H1 (cell line): ENCODE data around the gene MRPS35. TPM values are rescaled to one million over a fixed set of nuclear protein-coding genes. Genes with fewer than 3 reads are reported as not detected.
A peak's percentile ranks its signal among the peaks of the same experiment; 100 is the strongest.

Experiments used
- BACH1 ChIP-seq: IDR thresholded peaks from 2 replicates; pipeline ENCODE4 v1.6.1; 2012; ENCODE audit warnings: low read length, improper control_type of control experiment
- BCL11A ChIP-seq, 2 experiments: IDR thresholded peaks; one replicate each; pipeline ENCODE4 v1.6.1; 2011; ENCODE audit warnings: low read depth in 2 of 2, low read length in 2 of 2, mild to moderate bottlenecking in 2 of 2
- CHD2 ChIP-seq: IDR thresholded peaks from 2 replicates; pipeline ENCODE4 v1.6.1; 2012; ENCODE audit warnings: low read length, improper control_type of control experiment
- CREB1 ChIP-seq: IDR thresholded peaks from 2 replicates; pipeline ENCODE4 v1.6.1; 2012; ENCODE audit warnings: inconsistent platforms
- CTBP2 ChIP-seq: IDR thresholded peaks from 2 replicates; pipeline ENCODE4 v1.7.0; 2011; ENCODE audit warnings: borderline replicate concordance, mild to moderate bottlenecking, moderate library complexity, mixed read lengths, low read length; ENCODE audit not compliant: insufficient read depth, insufficient read length
- GABPA ChIP-seq: IDR thresholded peaks from 2 replicates; pipeline ENCODE4 v1.6.1; 2011; ENCODE audit warnings: mild to moderate bottlenecking, low read length, moderate library complexity, borderline replicate concordance; ENCODE audit not compliant: insufficient read depth
- HDAC2 ChIP-seq, 2 experiments: fragments of 300-600 bp in 1 of 2; sonication (generic) in 1 of 2; IDR thresholded peaks; 2 replicates each; pipeline ENCODE4 v1.6.1; 2011 to 2012; ENCODE audit warnings: low read depth in 2 of 2, low read length in 2 of 2, mild to moderate bottlenecking in 2 of 2, moderate library complexity in 2 of 2, borderline replicate concordance in 1 of 2, inconsistent platforms in 1 of 2
- KDM4A ChIP-seq: IDR thresholded peaks from one replicate; pipeline ENCODE4 v1.7.1; 2012; ENCODE audit warnings: low read depth, mild to moderate bottlenecking, moderate library complexity, low read length, inconsistent platforms; ENCODE audit not compliant: severe bottlenecking
- KDM5A ChIP-seq: fragments of 200-600 bp; IDR thresholded peaks from 2 replicates; pipeline ENCODE4 v1.7.1; 2012; ENCODE audit warnings: mild to moderate bottlenecking, low read length, inconsistent platforms, mixed read lengths
- POLR2AphosphoS5 ChIP-seq: IDR thresholded peaks from 2 replicates; pipeline ENCODE4 v1.6.1; 2011; ENCODE audit warnings: low read depth, low read length
- SUZ12 ChIP-seq: fragments of 200-600 bp; sonication (generic); IDR thresholded peaks from 2 replicates; pipeline ENCODE4 v1.6.1; 2012; ENCODE audit warnings: mild to moderate bottlenecking, inconsistent platforms, low read length, moderate library complexity, mixed read lengths
- TBP ChIP-seq: IDR thresholded peaks from 2 replicates; pipeline ENCODE4 v1.6.1; 2011; ENCODE audit warnings: low read depth, low read length, improper control_type of control experiment
- TCF12 ChIP-seq: IDR thresholded peaks from 2 replicates; pipeline ENCODE4 v1.6.1; 2011; ENCODE audit warnings: low read depth, mild to moderate bottlenecking, low read length
- TEAD4 ChIP-seq: IDR thresholded peaks from 2 replicates; pipeline ENCODE4 v1.6.1; 2012; ENCODE audit warnings: low read depth, low read length, inconsistent platforms, mixed read lengths
- polyA plus RNA-seq, 7 experiments: library from polyadenylated mRNA; depleted of rRNA in 3 of 7; stranded (reverse) in 5 of 7; unstranded in 2 of 7; fragments of >200 nt in 5 of 7; fragments of 200-250 nt in 2 of 7; gene quantifications; 1 replicate in 5 of 7; 2 replicates in 1 of 7; 4 replicates in 1 of 7; pipeline versions ENCODE4 v1.2.1 to v1.2.3, GENCODE V29; 2011 to 2013; ENCODE audit warnings: missing spikeins in 2 of 7, mixed read lengths in 2 of 7
- total RNA-seq: library from RNA; stranded (reverse); fragmentation: NEBNext Ultra II Directional; extraction: Animal tissue kit (Norgen Biotek cat#: 25700); gene quantifications from 2 replicates; pipeline ENCODE4 v1.2.1, GENCODE V29; 2021
- TF ChIP-seq, protein P1 (sequence below), 3 experiments: IDR thresholded peaks; 1 replicate in 2 of 3; 2 replicates in 1 of 3; pipeline versions ENCODE4 v1.5.1 to v1.6.1; 2011; ENCODE audit warnings: low read length in 3 of 3, mild to moderate bottlenecking in 3 of 3, inconsistent platforms in 2 of 3, low read depth in 1 of 3, moderate library complexity in 1 of 3; ENCODE audit not compliant: insufficient read depth in 1 of 3; ENCODE audit errors: control extremely low read depth in 1 of 3
- TF ChIP-seq, protein P2 (sequence below): IDR thresholded peaks from 2 replicates; pipeline ENCODE4 v1.6.1; 2012; ENCODE audit warnings: inconsistent platforms
- TF ChIP-seq, protein P3 (sequence below): IDR thresholded peaks from 2 replicates; pipeline ENCODE4 v1.6.1; 2012; ENCODE audit warnings: inconsistent platforms
- TF ChIP-seq, protein P4 (sequence below): IDR thresholded peaks from 2 replicates; pipeline ENCODE4 v1.6.1; 2012; ENCODE audit warnings: low read length, inconsistent platforms

The MRPS35 gene
- total and polyA plus RNA-seq, 2 of the 8 experiments (the other 6 are each of a cell fraction or from before 2014, with no cell fraction given) = 26.8 to 47.9 TPM

DNA sequence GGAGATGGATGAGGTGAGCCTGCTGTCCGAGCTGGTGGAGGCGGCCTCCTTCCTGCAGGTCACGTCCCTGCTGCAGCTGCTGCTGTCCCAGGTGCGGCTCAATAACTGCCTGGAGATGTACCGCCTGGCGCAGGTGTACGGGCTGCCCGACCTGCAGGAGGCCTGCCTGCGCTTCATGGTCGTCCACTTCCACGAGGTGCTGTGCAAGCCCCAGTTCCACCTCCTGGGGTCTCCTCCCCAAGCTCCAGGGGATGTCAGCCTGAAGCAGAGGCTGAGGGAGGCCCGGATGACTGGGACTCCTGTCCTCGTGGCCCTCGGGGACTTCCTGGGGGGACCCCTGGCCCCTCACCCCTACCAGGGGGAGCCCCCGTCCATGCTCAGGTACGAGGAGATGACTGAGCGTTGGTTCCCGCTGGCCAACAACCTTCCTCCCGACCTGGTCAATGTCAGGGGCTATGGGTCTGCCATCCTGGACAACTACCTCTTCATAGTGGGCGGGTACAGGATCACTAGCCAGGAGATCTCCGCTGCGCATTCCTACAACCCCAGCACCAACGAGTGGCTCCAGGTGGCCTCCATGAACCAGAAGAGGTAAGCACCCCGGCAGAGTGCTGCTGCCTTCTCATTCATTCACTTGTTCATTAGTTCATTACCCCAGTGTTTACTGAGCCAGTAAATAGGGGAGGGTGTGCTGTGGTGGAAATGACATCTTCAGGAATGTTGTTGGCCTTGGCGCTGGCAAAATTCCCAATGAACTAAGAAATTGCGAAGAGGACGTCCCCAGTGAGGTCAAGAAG is 70.2 kb downstream of the MRPS35 start (continued):
- TF ChIP-seq, protein P1, sequence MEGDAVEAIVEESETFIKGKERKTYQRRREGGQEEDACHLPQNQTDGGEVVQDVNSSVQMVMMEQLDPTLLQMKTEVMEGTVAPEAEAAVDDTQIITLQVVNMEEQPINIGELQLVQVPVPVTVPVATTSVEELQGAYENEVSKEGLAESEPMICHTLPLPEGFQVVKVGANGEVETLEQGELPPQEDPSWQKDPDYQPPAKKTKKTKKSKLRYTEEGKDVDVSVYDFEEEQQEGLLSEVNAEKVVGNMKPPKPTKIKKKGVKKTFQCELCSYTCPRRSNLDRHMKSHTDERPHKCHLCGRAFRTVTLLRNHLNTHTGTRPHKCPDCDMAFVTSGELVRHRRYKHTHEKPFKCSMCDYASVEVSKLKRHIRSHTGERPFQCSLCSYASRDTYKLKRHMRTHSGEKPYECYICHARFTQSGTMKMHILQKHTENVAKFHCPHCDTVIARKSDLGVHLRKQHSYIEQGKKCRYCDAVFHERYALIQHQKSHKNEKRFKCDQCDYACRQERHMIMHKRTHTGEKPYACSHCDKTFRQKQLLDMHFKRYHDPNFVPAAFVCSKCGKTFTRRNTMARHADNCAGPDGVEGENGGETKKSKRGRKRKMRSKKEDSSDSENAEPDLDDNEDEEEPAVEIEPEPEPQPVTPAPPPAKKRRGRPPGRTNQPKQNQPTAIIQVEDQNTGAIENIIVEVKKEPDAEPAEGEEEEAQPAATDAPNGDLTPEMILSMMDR (IDR thresholded peaks at IDR 0.05; ENCODE audit: control extremely low read depth in 1 of 3, insufficient read depth in 1 of 3, low read depth in 1 of 3, low read length in 3 of 3) = no peak
- no peak for TF ChIP-seq GABPA
- no peak for TF ChIP-seq CREB1
- peak; percentile 29 for TF ChIP-seq KDM4A
- TF ChIP-seq KDM5A = no peak
- no peak for TF ChIP-seq TBP
- TF ChIP-seq SUZ12 = no peak
- peak; percentile 68 for TF ChIP-seq POLR2AphosphoS5
- TF ChIP-seq, protein P2, sequence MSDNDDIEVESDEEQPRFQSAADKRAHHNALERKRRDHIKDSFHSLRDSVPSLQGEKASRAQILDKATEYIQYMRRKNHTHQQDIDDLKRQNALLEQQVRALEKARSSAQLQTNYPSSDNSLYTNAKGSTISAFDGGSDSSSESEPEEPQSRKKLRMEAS = peak; percentile 12; the same call in 1 of the 2 replicates
- no peak for TF ChIP-seq CTBP2
- TF ChIP-seq, protein P3, sequence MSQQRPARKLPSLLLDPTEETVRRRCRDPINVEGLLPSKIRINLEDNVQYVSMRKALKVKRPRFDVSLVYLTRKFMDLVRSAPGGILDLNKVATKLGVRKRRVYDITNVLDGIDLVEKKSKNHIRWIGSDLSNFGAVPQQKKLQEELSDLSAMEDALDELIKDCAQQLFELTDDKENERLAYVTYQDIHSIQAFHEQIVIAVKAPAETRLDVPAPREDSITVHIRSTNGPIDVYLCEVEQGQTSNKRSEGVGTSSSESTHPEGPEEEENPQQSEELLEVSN = peak; percentile 9; the same call in 1 of the 2 replicates
- no peak for TF ChIP-seq TCF12
- TF ChIP-seq BCL11A (IDR thresholded peaks at IDR 0.05; ENCODE audit: low read depth in 2 of 2, low read length in 2 of 2) = no peak
- TF ChIP-seq BACH1 = no peak
- TF ChIP-seq TEAD4 = no peak
- TF ChIP-seq, protein P4, sequence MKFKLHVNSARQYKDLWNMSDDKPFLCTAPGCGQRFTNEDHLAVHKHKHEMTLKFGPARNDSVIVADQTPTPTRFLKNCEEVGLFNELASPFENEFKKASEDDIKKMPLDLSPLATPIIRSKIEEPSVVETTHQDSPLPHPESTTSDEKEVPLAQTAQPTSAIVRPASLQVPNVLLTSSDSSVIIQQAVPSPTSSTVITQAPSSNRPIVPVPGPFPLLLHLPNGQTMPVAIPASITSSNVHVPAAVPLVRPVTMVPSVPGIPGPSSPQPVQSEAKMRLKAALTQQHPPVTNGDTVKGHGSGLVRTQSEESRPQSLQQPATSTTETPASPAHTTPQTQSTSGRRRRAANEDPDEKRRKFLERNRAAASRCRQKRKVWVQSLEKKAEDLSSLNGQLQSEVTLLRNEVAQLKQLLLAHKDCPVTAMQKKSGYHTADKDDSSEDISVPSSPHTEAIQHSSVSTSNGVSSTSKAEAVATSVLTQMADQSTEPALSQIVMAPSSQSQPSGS = no peak
- TF ChIP-seq HDAC2 (IDR thresholded peaks at IDR 0.05; ENCODE audit: borderline replicate concordance in 1 of 2, low read depth in 2 of 2, low read length in 2 of 2) = no peak
- no peak for TF ChIP-seq CHD2
